CD14-positive monocyte (primary cell): Measurements from ENCODE around the gene KRTAP12-2. TPM values are rescaled to one million over a fixed set of nuclear protein-coding genes. Genes with fewer than 3 reads are reported as not detected.

Experiments used
- DNase-seq, 3 donors: peaks; one replicate each; pipeline ENCODE4 v3.0.0-alpha.2; 2011 to 2022
- H2AFZ ChIP-seq: 2 replicates; pipeline ENCODE4 v1.6.0; 2012; ENCODE audit warnings: mild to moderate bottlenecking, low read depth, low read length, inconsistent platforms; ENCODE audit not compliant: insufficient read depth, poor library complexity, severe bottlenecking
- H3K27ac ChIP-seq, 2 donors: 1 replicate in 1 of 2; 2 replicates in 1 of 2; pipeline ENCODE4 v1.5.1; 2012 to 2013; ENCODE audit warnings: low read length in 2 of 2, control low read depth in 1 of 2, inconsistent platforms in 1 of 2, low read depth in 1 of 2, mild to moderate bottlenecking in 1 of 2
- H3K27me3 ChIP-seq, 2 donors: one replicate each; pipeline versions ENCODE4 v1.6.0 to v1.6.1; 2011 to 2013; ENCODE audit warnings: low read length in 2 of 2; ENCODE audit not compliant: control insufficient read depth in 2 of 2, insufficient read depth in 2 of 2
- H3K36me3 ChIP-seq, 2 donors: replicated peaks in 1 of 2; 1 replicate in 1 of 2; 2 replicates in 1 of 2; pipeline versions ENCODE4 v1.5.1 to v1.6.1; 2012 to 2013; ENCODE audit warnings: low read length in 2 of 2, control low read depth in 1 of 2, inconsistent platforms in 1 of 2, mild to moderate bottlenecking in 1 of 2; ENCODE audit not compliant: insufficient read depth in 2 of 2, control insufficient read depth in 1 of 2
- H3K4me1 ChIP-seq, 2 donors: 1 replicate in 1 of 2; 2 replicates in 1 of 2; pipeline versions ENCODE4 v1.5.1 to v1.6.1; 2012 to 2013; ENCODE audit warnings: low read length in 2 of 2, control low read depth in 1 of 2, inconsistent platforms in 1 of 2, mild to moderate bottlenecking in 1 of 2, moderate library complexity in 1 of 2; ENCODE audit not compliant: insufficient read depth in 2 of 2, control insufficient read depth in 1 of 2
- H3K4me2 ChIP-seq: replicated peaks from 2 replicates; pipeline ENCODE3; 2012; ENCODE audit warnings: low read length, moderate library complexity, mild to moderate bottlenecking; ENCODE audit not compliant: poor library complexity, severe bottlenecking; ENCODE audit errors: extremely low read depth
- H3K4me3 ChIP-seq, 3 experiments: fragments of 200-600 bp in 1 of 3; sonication (generic) in 1 of 3; replicated peaks in 1 of 3; 1 replicate in 2 of 3; 2 replicates in 1 of 3; pipeline ENCODE4 v1.5.1; 2011 to 2013; ENCODE audit warnings: low read length in 3 of 3, mild to moderate bottlenecking in 3 of 3, control low read depth in 2 of 3, low read depth in 2 of 3, inconsistent platforms in 1 of 3, moderate library complexity in 1 of 3
- H3K79me2 ChIP-seq: 2 replicates; pipeline ENCODE4 v1.6.0; 2012; ENCODE audit warnings: mild to moderate bottlenecking, control low read depth, inconsistent platforms, low read length, moderate library complexity; ENCODE audit not compliant: insufficient read depth
- H3K9ac ChIP-seq: 2 replicates; pipeline ENCODE4 v1.6.0; 2017; ENCODE audit warnings: low read length, mild to moderate bottlenecking; ENCODE audit not compliant: insufficient read depth, poor library complexity, severe bottlenecking
- H3K9me3 ChIP-seq, 2 donors: replicated peaks in 1 of 2; 1 replicate in 1 of 2; 2 replicates in 1 of 2; pipeline versions ENCODE4 v1.5.1 to v1.6.1; 2012 to 2013; ENCODE audit warnings: low read length in 2 of 2, control low read depth in 1 of 2; ENCODE audit not compliant: control insufficient read depth in 1 of 2, insufficient read depth in 1 of 2
- H4K20me1 ChIP-seq: 2 replicates; pipeline ENCODE4 v1.6.0; 2012; ENCODE audit warnings: mild to moderate bottlenecking, low read length, control low read depth, moderate library complexity; ENCODE audit not compliant: insufficient read depth
- H3K27ac Mint-ChIP-seq, 7 donors: one replicate each; pipeline ENCODE4 v1.8.0; 2020; ENCODE audit warnings: mild to moderate bottlenecking in 7 of 7, mixed read lengths in 7 of 7, moderate library complexity in 6 of 7, inconsistent platforms in 2 of 7
- H3K27me3 Mint-ChIP-seq, 3 donors: one replicate each; pipeline ENCODE4 v1.8.0; 2021 to 2022; ENCODE audit warnings: low read depth in 3 of 3, mild to moderate bottlenecking in 3 of 3, mixed read lengths in 3 of 3, moderate library complexity in 3 of 3, inconsistent platforms in 1 of 3
- H3K36me3 Mint-ChIP-seq, 2 donors: one replicate each; pipeline ENCODE4 v1.8.0; 2020; ENCODE audit warnings: mixed read lengths in 2 of 2, inconsistent platforms in 1 of 2, mild to moderate bottlenecking in 1 of 2
- H3K4me1 Mint-ChIP-seq: one replicate; pipeline ENCODE4 v1.8.0; 2020; ENCODE audit warnings: mild to moderate bottlenecking, mixed read lengths
- H3K4me3 Mint-ChIP-seq, 2 donors: one replicate each; pipeline ENCODE4 v1.8.0; 2020; ENCODE audit warnings: mild to moderate bottlenecking in 2 of 2, mixed read lengths in 2 of 2, moderate library complexity in 1 of 2
- H3K9me3 Mint-ChIP-seq, 7 donors: one replicate each; pipeline ENCODE4 v1.8.0; 2020 to 2022; ENCODE audit warnings: mixed read lengths in 7 of 7, mild to moderate bottlenecking in 6 of 7, moderate library complexity in 6 of 7, inconsistent platforms in 2 of 7
- CTCF ChIP-seq: fragments of 200-600 bp; IDR thresholded peaks from one replicate; pipeline ENCODE4 v1.8.0; 2022; ENCODE audit warnings: antibody characterized with exemption, mild to moderate bottlenecking
- WGBS: methylation state at CpG from one replicate; pipeline ENCODE4 v1.1.5; 2013; ENCODE audit warnings: missing lambda C conversion rate; ENCODE audit not compliant: insufficient coverage; 5-methylcytosine and 5-hydroxymethylcytosine counted together
- intact Hi-C, 2 donors: fragments of 100-400 bp; cut with micrococcal nuclease; formaldehyde crosslinking; loops; one replicate each; pipeline versions ENCODE4 v1.15.0 to v1.15.1; 2023
- polyA plus RNA-seq, 3 donors: library from polyadenylated mRNA; depleted of rRNA in 1 of 3; unstranded in 2 of 3; stranded (reverse) in 1 of 3; fragments of 300-500 nt in 2 of 3; fragments of >200 nt in 1 of 3; fragmentation: Illumina TruSeq in 2 of 3; gene quantifications; 1 replicate in 2 of 3; 2 replicates in 1 of 3; pipeline ENCODE4 v1.2.3, GENCODE V29; 2012 to 2021

Gene KRTAP12-2
- polyA plus RNA-seq, 3 donors, result not detected

- Mint-ChIP-seq H3K27me3 (peaks cover 76 to 98% (median 77%) of the 10 kb centered on the region in 3 donors), H3K36me3 (peaks cover 0 to 10% of the 10 kb centered on the region in 2 donors)
- 18% methylated on average over 13 of the region's 13 CpGs for WGBS
These were observed 37.9 kb upstream of the KRTAP12-2 start for GRCh38 chr21:44704636-44705001.

GRCh38 chr21:44703731-44704635 is 37.3 kb upstream of the KRTAP12-2 start:
- no peak for TF ChIP-seq CTCF
- no peak overlapping the region for H2AFZ ChIP-seq
- intact Hi-C loops, result no loop called here
- Mint-ChIP-seq H3K4me1 (no peaks in the 10 kb centered on the region), H3K36me3 (peaks cover 0 to 8% of the 10 kb centered on the region in 2 donors), H3K4me3 (peak overlapping the region in 1 of 2 donors; percentile 74), H3K27ac (no peak overlapping the region), H3K9me3 (peaks cover 8 to 40% (median 20%) of the 10 kb centered on the region in 7 donors), H3K27me3 (peaks cover 75 to 97% (median 76%) of the 10 kb centered on the region in 3 donors)
- H3K79me2 ChIP-seq, result no peaks in the 10 kb centered on the region
- no peak overlapping the region for H3K9ac ChIP-seq
- no peak overlapping the region for H3K4me2 ChIP-seq
- no peak for DNase-seq
- H4K20me1 ChIP-seq, result no peaks in the 10 kb centered on the region
- no peak overlapping the region for H3K4me3 ChIP-seq
- peaks cover 27 to 72% of the 10 kb centered on the region in 2 donors for H3K27me3 ChIP-seq
- no peaks in the 10 kb centered on the region for H3K4me1 ChIP-seq
- H3K36me3 ChIP-seq, result no peaks in the 10 kb centered on the region
- H3K27ac ChIP-seq, result no peak overlapping the region
- H3K9me3 ChIP-seq, result peaks cover 7 to 20% of the 10 kb centered on the region in 2 donors
- 40% methylated on average over 12 of the region's 13 CpGs for WGBS

More at GRCh38 chr21:44704636-44705001, 37.9 kb upstream of the KRTAP12-2 start:
- Histone ChIP-seq H3K4me3 (no peak overlapping the region), H3K27ac (no peak overlapping the region), H4K20me1 (no peaks in the 10 kb centered on the region), H2AFZ (no peak overlapping the region), H3K27me3 (peaks cover 33 to 75% of the 10 kb centered on the region in 2 donors), H3K36me3 (no peaks in the 10 kb centered on the region), H3K9ac (no peak overlapping the region), H3K79me2 (no peaks in the 10 kb centered on the region), H3K4me2 (no peak overlapping the region), H3K9me3 (peaks cover 7 to 25% of the 10 kb centered on the region in 2 donors), H3K4me1 (no peaks in the 10 kb centered on the region)
- H3K4me3 Mint-ChIP-seq, result peak overlapping the region in 1 of 2 donors; percentile 74
- H3K9me3 Mint-ChIP-seq, result peaks cover 8 to 42% (median 20%) of the 10 kb centered on the region in 7 donors
- no peak for TF ChIP-seq CTCF
- no peak for DNase-seq
- intact Hi-C loops, result no loop called here
- H3K4me1 Mint-ChIP-seq, result no peaks in the 10 kb centered on the region
- no peak overlapping the region for H3K27ac Mint-ChIP-seq
